ENCODE measurements around the gene CDC6. TPM values are rescaled to one million over a fixed set of nuclear protein-coding genes. Genes with fewer than 3 reads are reported as not detected.

The CDC6 gene
- total RNA-seq, 1 experiment from 2014 or later = 567 TPM

DNA sequence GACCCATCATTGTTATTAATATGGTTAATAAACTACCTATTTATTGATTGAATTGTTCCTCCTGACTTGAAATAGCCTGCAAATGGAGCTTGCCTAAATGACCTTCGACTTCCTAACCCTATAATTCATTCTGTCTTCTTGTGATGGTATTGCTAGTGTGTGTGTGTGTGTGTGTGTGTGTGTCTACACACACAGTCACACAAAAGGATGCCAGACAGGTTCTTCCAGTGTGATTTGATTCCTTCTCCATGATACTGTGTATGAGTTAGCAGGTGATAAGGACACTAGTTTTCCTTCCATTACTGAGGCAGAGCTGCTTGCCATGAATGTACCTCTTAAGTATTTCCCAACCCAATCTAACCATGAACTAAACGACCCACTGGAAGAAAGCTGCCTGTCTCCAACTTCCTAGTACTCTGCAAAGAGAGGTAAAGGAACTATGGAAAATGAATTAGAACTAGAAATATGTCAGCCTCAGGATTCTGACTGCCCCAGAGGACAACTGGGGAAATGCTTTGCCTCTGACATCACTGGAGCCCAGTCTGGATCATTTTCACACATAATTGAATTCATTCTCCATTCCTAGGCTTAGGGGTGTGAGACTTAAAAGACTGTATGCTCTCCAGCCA, 3.5 kb upstream of the CDC6 start:
- Mint-ChIP-seq H3K4me3 (ENCODE audit: low read depth, unreplicated experiment) (peak overlapping the region; percentile 50), H3K27ac (ENCODE audit: unreplicated experiment) (peak overlapping the region; percentile 90), H3K4me1 (ENCODE audit: low read depth, unreplicated experiment) (peaks cover 82% of the 10 kb centered on the region), H3K9me3 (ENCODE audit: low read depth, unreplicated experiment) (no peaks in the 10 kb centered on the region), H3K27me3 (ENCODE audit: unreplicated experiment) (no peaks in the 10 kb centered on the region), H3K36me3 (ENCODE audit: insufficient read depth, unreplicated experiment) (peaks cover 95% of the 10 kb centered on the region)
- CTCF ChIA-PET = interaction anchor here (0.5 to 6.1 kb wide), 116 partner anchors 8 to 665 kb away, joined by 3 to 171 read pairs (median 5); partner anchors contain the start of genes CASC3, ERBB2, IGFBP4 and LRRC3C
- intact Hi-C loops (cut with micrococcal nuclease; ENCODE audit: unreplicated experiment) = loop anchor here (5.0 to 10.0 kb wide), 8 partner anchors 67 to 649 kb away; partner anchors contain the start of genes ERBB2, GRB7, LRRC3C and MIEN1
- TF ChIP-seq, protein P1, sequence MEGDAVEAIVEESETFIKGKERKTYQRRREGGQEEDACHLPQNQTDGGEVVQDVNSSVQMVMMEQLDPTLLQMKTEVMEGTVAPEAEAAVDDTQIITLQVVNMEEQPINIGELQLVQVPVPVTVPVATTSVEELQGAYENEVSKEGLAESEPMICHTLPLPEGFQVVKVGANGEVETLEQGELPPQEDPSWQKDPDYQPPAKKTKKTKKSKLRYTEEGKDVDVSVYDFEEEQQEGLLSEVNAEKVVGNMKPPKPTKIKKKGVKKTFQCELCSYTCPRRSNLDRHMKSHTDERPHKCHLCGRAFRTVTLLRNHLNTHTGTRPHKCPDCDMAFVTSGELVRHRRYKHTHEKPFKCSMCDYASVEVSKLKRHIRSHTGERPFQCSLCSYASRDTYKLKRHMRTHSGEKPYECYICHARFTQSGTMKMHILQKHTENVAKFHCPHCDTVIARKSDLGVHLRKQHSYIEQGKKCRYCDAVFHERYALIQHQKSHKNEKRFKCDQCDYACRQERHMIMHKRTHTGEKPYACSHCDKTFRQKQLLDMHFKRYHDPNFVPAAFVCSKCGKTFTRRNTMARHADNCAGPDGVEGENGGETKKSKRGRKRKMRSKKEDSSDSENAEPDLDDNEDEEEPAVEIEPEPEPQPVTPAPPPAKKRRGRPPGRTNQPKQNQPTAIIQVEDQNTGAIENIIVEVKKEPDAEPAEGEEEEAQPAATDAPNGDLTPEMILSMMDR (IDR thresholded peaks at IDR 0.05; ENCODE audit: unreplicated experiment) = no peak
- DNase-seq = peak; percentile 100
- no TSS peak for BruUV-seq (replicated peaks)

DNA sequence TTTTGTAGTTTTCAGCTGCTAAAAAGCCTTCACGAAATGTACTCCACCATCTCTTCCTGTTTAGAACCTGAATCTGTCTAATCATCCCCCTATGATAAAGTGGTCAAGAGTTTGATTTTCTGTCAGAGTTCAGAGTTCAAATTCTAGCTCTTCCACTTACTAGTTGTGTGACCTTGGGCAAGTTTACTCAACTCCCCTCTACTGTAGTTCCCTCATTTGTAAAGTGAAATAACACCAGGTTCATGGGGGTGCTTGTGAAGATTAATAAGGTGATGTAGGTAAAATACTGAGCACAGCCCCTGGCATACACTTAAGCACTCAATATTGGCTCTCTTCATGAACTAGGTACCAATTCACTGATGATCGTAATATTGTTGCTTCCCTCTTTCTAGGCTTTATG, 1.2 kb upstream of the CDC6 start:
- intact Hi-C loops (cut with micrococcal nuclease; ENCODE audit: unreplicated experiment) = loop anchor here (10.0 kb wide), 4 partner anchors 362 to 652 kb away; partner anchors contain the start of genes GRB7, LRRC3C, MIEN1 and ORMDL3
- no TSS peak for BruUV-seq (replicated peaks)
- CTCF ChIA-PET = interaction anchor here (0.6 to 9.9 kb wide), 8 partner anchors 9 to 214 kb away, joined by 3 to 181 read pairs (median 22); partner anchors contain the start of genes RARA and WIPF2
- peaks cover 95% of the 10 kb centered on the region for H3K36me3 Mint-ChIP-seq (ENCODE audit: insufficient read depth, unreplicated experiment)
- peak overlapping the region; percentile 90 for H3K27ac Mint-ChIP-seq (ENCODE audit: unreplicated experiment)
- TF ChIP-seq, protein P1 (IDR thresholded peaks at IDR 0.05; ENCODE audit: unreplicated experiment) = no peak
- no peak overlapping the region for H3K4me3 Mint-ChIP-seq (ENCODE audit: low read depth, unreplicated experiment)
- no peaks in the 10 kb centered on the region for H3K9me3 Mint-ChIP-seq (ENCODE audit: low read depth, unreplicated experiment)
- no peak for DNase-seq
- H3K4me1 Mint-ChIP-seq (ENCODE audit: low read depth, unreplicated experiment) = peaks cover 84% of the 10 kb centered on the region
- H3K27me3 Mint-ChIP-seq (ENCODE audit: unreplicated experiment) = no peaks in the 10 kb centered on the region

DNA sequence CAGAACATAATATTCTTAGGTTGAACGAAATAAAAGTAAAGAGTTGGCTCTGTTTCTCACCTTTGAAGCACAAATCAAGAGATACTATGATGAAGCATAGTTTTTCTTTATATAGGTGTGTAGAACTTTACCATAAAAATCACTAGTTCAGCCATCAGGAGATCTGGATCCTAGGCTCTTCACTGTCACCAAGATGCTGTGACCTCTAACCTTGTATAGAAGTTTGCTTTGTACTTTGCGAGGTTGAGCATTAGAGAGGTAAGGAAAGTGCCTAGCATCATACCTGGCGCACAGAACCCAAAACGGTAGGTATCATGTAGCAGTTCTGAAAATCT, 553 bp upstream of the CDC6 start:
- Mint-ChIP-seq H3K36me3 (ENCODE audit: insufficient read depth, unreplicated experiment) (peaks cover 95% of the 10 kb centered on the region), H3K4me3 (ENCODE audit: low read depth, unreplicated experiment) (peak overlapping the region; percentile 83), H3K9me3 (ENCODE audit: low read depth, unreplicated experiment) (no peaks in the 10 kb centered on the region), H3K27ac (ENCODE audit: unreplicated experiment) (peak overlapping the region; percentile 90), H3K4me1 (ENCODE audit: low read depth, unreplicated experiment) (peaks cover 77% of the 10 kb centered on the region), H3K27me3 (ENCODE audit: unreplicated experiment) (no peaks in the 10 kb centered on the region)
- TF ChIP-seq, protein P1 (IDR thresholded peaks at IDR 0.05; ENCODE audit: unreplicated experiment) = no peak
- no peak for DNase-seq
- intact Hi-C loops (cut with micrococcal nuclease; ENCODE audit: unreplicated experiment) = loop anchor here (1.0 to 10.0 kb wide), 5 partner anchors 146 to 652 kb away; partner anchors contain the start of genes GRB7, LRRC3C, MIEN1 and ORMDL3
- CTCF ChIA-PET = interaction anchor here (4.4 to 9.9 kb wide), 2 partner anchors 68 to 87 kb away, joined by 171 to 181 read pairs; partner anchors contain the start of gene WIPF2
- BruUV-seq (replicated peaks) = no TSS peak

DNA sequence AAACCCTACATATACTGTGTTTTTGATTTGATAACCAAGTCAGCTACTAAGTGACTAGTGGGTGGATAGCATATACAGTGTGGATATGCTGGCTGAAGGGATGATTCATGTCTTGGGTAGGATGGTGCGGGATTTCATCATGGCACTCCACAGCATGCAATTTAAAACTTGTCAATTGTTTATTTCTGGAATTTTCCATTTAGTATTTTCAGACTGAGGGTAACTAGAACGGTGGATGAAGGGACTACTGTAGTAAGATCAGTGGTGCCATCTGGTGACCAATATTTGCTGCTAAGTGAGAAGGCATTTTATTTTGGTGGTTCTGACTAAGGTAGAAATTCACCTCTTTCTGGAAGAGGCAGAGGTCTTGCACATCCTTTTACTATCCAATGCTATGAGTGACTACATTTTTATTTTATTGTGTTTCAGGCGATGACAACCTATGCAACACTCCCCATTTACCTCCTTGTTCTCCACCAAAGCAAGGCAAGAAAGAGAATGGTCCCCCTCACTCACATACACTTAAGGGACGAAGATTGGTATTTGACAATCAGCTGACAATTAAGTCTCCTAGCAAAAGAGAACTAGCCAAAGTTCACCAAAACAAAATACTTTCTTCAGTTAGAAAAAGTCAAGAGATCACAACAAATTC, 3.1 kb downstream of the CDC6 start:
- TF ChIP-seq, protein P1 (IDR thresholded peaks at IDR 0.05; ENCODE audit: unreplicated experiment) = no peak
- Mint-ChIP-seq H3K4me3 (ENCODE audit: low read depth, unreplicated experiment) (peak overlapping the region; percentile 83), H3K9me3 (ENCODE audit: low read depth, unreplicated experiment) (no peaks in the 10 kb centered on the region), H3K36me3 (ENCODE audit: insufficient read depth, unreplicated experiment) (peaks cover 98% of the 10 kb centered on the region), H3K27ac (ENCODE audit: unreplicated experiment) (peak overlapping the region; percentile 90), H3K4me1 (ENCODE audit: low read depth, unreplicated experiment) (peaks cover 58% of the 10 kb centered on the region), H3K27me3 (ENCODE audit: unreplicated experiment) (no peaks in the 10 kb centered on the region)
- intact Hi-C loops (cut with micrococcal nuclease; ENCODE audit: unreplicated experiment) = loop anchor here (1.0 to 2.0 kb wide), 4 partner anchors 40 to 177 kb away; partner anchors contain the start of gene WIPF2
- peak; percentile 97 for DNase-seq
- no TSS peak for BruUV-seq (replicated peaks)
- CTCF ChIA-PET = interaction anchor here (0.6 to 9.9 kb wide), 43 partner anchors 8 to 603 kb away, joined by 3 to 181 read pairs (median 7); partner anchors contain the start of genes CSF3, IGFBP4, MED24 and NR1D1
